WTC11 (cell line): ENCODE measurements around the gene GRIK2. TPM values are rescaled to one million over a fixed set of nuclear protein-coding genes. Genes with fewer than 3 reads are reported as not detected.

ENCODE experiments used
- ATAC-seq: fragments of 200-7000 bp; cut with Tn5 transposase; 2 replicates; pipeline ENCODE4 v1.10.0; 2021; ENCODE audit warnings: mild to moderate bottlenecking, moderate library complexity
- CTCF ChIA-PET: fragments of 300-600 bp; sonication (Branson Sonifier 250); formaldehyde crosslinking; loops from one replicate; lab custom pipeline; 2021; ENCODE audit warnings: antibody characterized with exemption; lab: Charles Lee
- POLR2A ChIA-PET: fragments of 350-600 bp; sonication (Branson Sonifier 250); formaldehyde crosslinking; loops from one replicate; lab custom pipeline; 2021; ENCODE audit warnings: antibody characterized with exemption; lab: Charles Lee
- DNase-seq: peaks from one replicate; pipeline ENCODE4 v3.0.0; 2021; ENCODE audit warnings: low spot score
- H3K27ac Mint-ChIP-seq: 2 replicates; pipeline ENCODE4 v1.8.0; 2021; ENCODE audit warnings: mixed read lengths
- H3K27me3 Mint-ChIP-seq: 2 replicates; pipeline ENCODE4 v1.8.0; 2021; ENCODE audit warnings: low read depth, mild to moderate bottlenecking, moderate library complexity, mixed read lengths
- H3K36me3 Mint-ChIP-seq: 2 replicates; pipeline ENCODE4 v1.8.0; 2021; ENCODE audit warnings: mixed read lengths
- H3K4me1 Mint-ChIP-seq: 2 replicates; pipeline ENCODE4 v1.8.0; 2022; ENCODE audit warnings: mixed read lengths
- H3K4me3 Mint-ChIP-seq: 2 replicates; pipeline ENCODE4 v1.8.0; 2021; ENCODE audit warnings: mild to moderate bottlenecking, moderate library complexity, mixed read lengths
- H3K9me3 Mint-ChIP-seq: 2 replicates; pipeline ENCODE4 v1.8.0; 2021; ENCODE audit warnings: mixed read lengths
- ATF2 ChIP-seq: sonication (generic); formaldehyde crosslinking; IDR thresholded peaks from 2 replicates; pipeline ENCODE4 v1.8.1; 2022; ENCODE audit warnings: low read depth, missing genetic modification reagents, borderline replicate concordance
- ATF6 ChIP-seq: sonication (generic); formaldehyde crosslinking; IDR thresholded peaks from 2 replicates; pipeline ENCODE4 v1.8.1; 2023; ENCODE audit warnings: mild to moderate bottlenecking, missing genetic modification reagents
- CREM ChIP-seq: sonication (generic); formaldehyde crosslinking; IDR thresholded peaks from 2 replicates; pipeline ENCODE4 v1.8.1; 2022; ENCODE audit warnings: mild to moderate bottlenecking, missing genetic modification reagents, moderate library complexity
- ETV6 ChIP-seq: sonication (generic); formaldehyde crosslinking; IDR thresholded peaks from 2 replicates; pipeline ENCODE4 v1.8.1; 2022; ENCODE audit warnings: mild to moderate bottlenecking, missing genetic modification reagents
- FOXJ3 ChIP-seq: sonication (generic); formaldehyde crosslinking; IDR thresholded peaks from 2 replicates; pipeline ENCODE4 v1.9.0; 2021; ENCODE audit warnings: missing genetic modification reagents, mild to moderate bottlenecking, borderline replicate concordance
- GTF2I ChIP-seq: fragments of 250-450 bp; sonication (Bioruptor Pico); conservative IDR thresholded peaks from 2 replicates; pipeline ENCODE4 v1.4.0; 2021; ENCODE audit warnings: mild to moderate bottlenecking
- HMGXB4 ChIP-seq: sonication (generic); formaldehyde crosslinking; IDR thresholded peaks from 2 replicates; pipeline ENCODE4 v1.8.1; 2023; ENCODE audit warnings: mild to moderate bottlenecking, moderate library complexity, missing genetic modification reagents
- IRF1 ChIP-seq: sonication (generic); formaldehyde crosslinking; IDR thresholded peaks from 2 replicates; pipeline ENCODE4 v1.8.0; 2023; ENCODE audit warnings: missing genetic modification reagents
- JAZF1 ChIP-seq: fragments of 250-450 bp; sonication (Bioruptor Pico); IDR thresholded peaks from 2 replicates; pipeline ENCODE4 v1.9.0; 2021; ENCODE audit warnings: moderate library complexity, mild to moderate bottlenecking, inconsistent platforms
- JUN ChIP-seq: sonication (generic); formaldehyde crosslinking; IDR thresholded peaks from 2 replicates; pipeline ENCODE4 v1.8.0; 2023; ENCODE audit warnings: mild to moderate bottlenecking, missing genetic modification reagents
- MXD4 ChIP-seq: fragments of 250-450 bp; sonication (Bioruptor Pico); IDR thresholded peaks from 2 replicates; pipeline ENCODE4 v1.8.0; 2021; ENCODE audit warnings: mild to moderate bottlenecking, moderate library complexity, borderline replicate concordance
- MYBL2 ChIP-seq: sonication (generic); formaldehyde crosslinking; IDR thresholded peaks from 2 replicates; pipeline ENCODE4 v1.8.1; 2023; ENCODE audit warnings: mild to moderate bottlenecking, moderate library complexity, missing genetic modification reagents
- NFE2L1 ChIP-seq: sonication (generic); formaldehyde crosslinking; IDR thresholded peaks from 2 replicates; pipeline ENCODE4 v1.8.1; 2023; ENCODE audit warnings: missing genetic modification reagents
- OVOL2 ChIP-seq: fragments of 250-450 bp; sonication (Bioruptor Pico); IDR thresholded peaks from 2 replicates; pipeline ENCODE4 v1.9.0; 2021; ENCODE audit warnings: mild to moderate bottlenecking, borderline replicate concordance
- PRRX2 ChIP-seq: fragments of 250-450 bp; sonication (Bioruptor Pico); IDR thresholded peaks from 2 replicates; pipeline ENCODE4 v1.8.0; 2021; ENCODE audit warnings: mild to moderate bottlenecking
- RELA ChIP-seq: sonication (generic); formaldehyde crosslinking; IDR thresholded peaks from 2 replicates; pipeline ENCODE4 v1.8.1; 2022; ENCODE audit warnings: missing genetic modification reagents, mild to moderate bottlenecking, borderline replicate concordance
- SMAD4 ChIP-seq: sonication (generic); formaldehyde crosslinking; IDR thresholded peaks from 2 replicates; pipeline ENCODE4 v1.8.0; 2022; ENCODE audit warnings: mild to moderate bottlenecking, missing genetic modification reagents
- SP1 ChIP-seq: sonication (generic); formaldehyde crosslinking; conservative IDR thresholded peaks from 2 replicates; pipeline ENCODE4 v1.8.1; 2022; ENCODE audit warnings: missing genetic modification reagents
- USF2 ChIP-seq: sonication (generic); formaldehyde crosslinking; IDR thresholded peaks from 2 replicates; pipeline ENCODE4 v1.8.1; 2023; ENCODE audit warnings: mild to moderate bottlenecking, missing genetic modification reagents, moderate library complexity
- ZNF232 ChIP-seq: sonication (generic); formaldehyde crosslinking; IDR thresholded peaks from 2 replicates; pipeline ENCODE4 v1.8.0; 2022; ENCODE audit warnings: mild to moderate bottlenecking, missing genetic modification reagents
- ZNF416 ChIP-seq: fragments of 250-450 bp; sonication (Bioruptor Pico); IDR thresholded peaks from 2 replicates; pipeline ENCODE4 v1.9.0; 2021; ENCODE audit warnings: mild to moderate bottlenecking, inconsistent platforms
- ZNF423 ChIP-seq: fragments of 250-450 bp; sonication (Bioruptor Pico); IDR thresholded peaks from 2 replicates; pipeline ENCODE4 v2.1.2; 2022; ENCODE audit warnings: mild to moderate bottlenecking, moderate library complexity
- ZNF671 ChIP-seq: fragments of 250-450 bp; sonication (Bioruptor Pico); IDR thresholded peaks from 2 replicates; pipeline ENCODE4 v1.8.0; 2021; ENCODE audit warnings: mild to moderate bottlenecking
- total RNA-seq: library from RNA; stranded (reverse); gene quantifications from 3 replicates; pipeline ENCODE4 v1.2.3, GENCODE V29; 2021
- TF ChIP-seq, protein P1 (sequence below): sonication (generic); formaldehyde crosslinking; IDR thresholded peaks from 2 replicates; pipeline ENCODE4 v1.8.1; 2022; ENCODE audit warnings: mild to moderate bottlenecking, missing genetic modification reagents, moderate library complexity, borderline replicate concordance

Gene GRIK2
- total RNA-seq, 1 experiment from 2014 or later, result 2.7 TPM

DNA sequence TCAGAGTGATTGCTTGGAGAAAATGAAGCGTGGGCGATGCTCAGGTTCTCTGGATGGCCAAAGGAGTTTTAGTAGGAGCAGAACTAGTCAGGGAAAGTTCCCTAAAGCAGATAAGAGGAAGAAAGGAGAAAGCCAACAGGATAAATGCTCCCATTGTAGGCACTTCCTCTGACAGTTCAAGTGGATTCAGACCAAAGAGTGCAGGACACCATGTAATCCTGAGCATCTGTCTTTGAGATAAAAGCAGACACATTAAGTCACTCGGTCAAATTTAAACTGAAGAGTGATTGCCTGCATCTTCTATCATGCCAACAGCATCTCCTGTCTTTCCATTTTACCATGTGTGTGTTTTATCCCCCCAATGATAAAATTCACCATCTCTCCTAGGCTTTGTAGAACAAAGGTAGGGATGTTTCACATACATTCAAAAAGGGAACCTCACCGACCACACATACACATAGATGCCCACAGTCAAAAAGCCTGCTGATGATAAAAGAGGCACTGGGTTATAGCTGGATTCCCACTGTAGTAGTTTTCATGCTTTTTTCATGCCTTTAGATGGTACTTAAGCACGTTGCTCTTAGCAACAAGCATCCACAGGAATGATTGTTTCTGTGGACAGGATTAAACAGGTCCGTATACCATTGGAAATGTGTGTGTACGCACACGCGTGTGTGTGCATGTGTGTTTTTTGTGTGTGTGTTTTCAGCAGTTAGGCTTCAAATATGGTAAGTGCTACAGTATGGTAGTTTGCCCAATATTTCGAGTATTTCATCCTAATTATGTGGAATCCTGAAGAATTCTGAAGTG lies 7.0 kb downstream of the GRIK2 start:
- ATAC-seq (no peak), DNase-seq (no peak)
- H3K4me3 Mint-ChIP-seq, result peak overlapping the region; percentile 72
- TF ChIP-seq IRF1 (CRISPR knock-in tag) (no peak), ETV6 (CRISPR knock-in tag) (no peak), JUN (CRISPR knock-in tag) (no peak), RELA (CRISPR knock-in tag) (no peak), GTF2I (CRISPR knock-in tag) (no peak), MXD4 (no peak), PRRX2 (CRISPR knock-in tag) (no peak), HMGXB4 (CRISPR knock-in tag) (no peak)
- TF ChIP-seq, protein P1, sequence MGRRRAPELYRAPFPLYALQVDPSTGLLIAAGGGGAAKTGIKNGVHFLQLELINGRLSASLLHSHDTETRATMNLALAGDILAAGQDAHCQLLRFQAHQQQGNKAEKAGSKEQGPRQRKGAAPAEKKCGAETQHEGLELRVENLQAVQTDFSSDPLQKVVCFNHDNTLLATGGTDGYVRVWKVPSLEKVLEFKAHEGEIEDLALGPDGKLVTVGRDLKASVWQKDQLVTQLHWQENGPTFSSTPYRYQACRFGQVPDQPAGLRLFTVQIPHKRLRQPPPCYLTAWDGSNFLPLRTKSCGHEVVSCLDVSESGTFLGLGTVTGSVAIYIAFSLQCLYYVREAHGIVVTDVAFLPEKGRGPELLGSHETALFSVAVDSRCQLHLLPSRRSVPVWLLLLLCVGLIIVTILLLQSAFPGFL, result no peak
- CTCF ChIA-PET, result no interaction called here
- H3K36me3 Mint-ChIP-seq, result no peaks in the 10 kb centered on the region
- H3K4me1 Mint-ChIP-seq, result peaks cover 60% of the 10 kb centered on the region
- peaks cover 49% of the 10 kb centered on the region for H3K27me3 Mint-ChIP-seq
- H3K9me3 Mint-ChIP-seq, result no peaks in the 10 kb centered on the region
- POLR2A ChIA-PET, result no interaction called here
- H3K27ac Mint-ChIP-seq, result no peak overlapping the region

GRCh38 chr6:101401171-101401570 lies 7.7 kb downstream of the GRIK2 start:
- Mint-ChIP-seq H3K9me3 (no peaks in the 10 kb centered on the region), H3K4me3 (peak overlapping the region; percentile 79), H3K27ac (no peak overlapping the region), H3K4me1 (peaks cover 65% of the 10 kb centered on the region), H3K27me3 (peaks cover 47% of the 10 kb centered on the region), H3K36me3 (no peaks in the 10 kb centered on the region)
- DNase-seq (no peak), ATAC-seq (no peak)
- TF ChIP-seq ZNF671 (CRISPR knock-in tag) (no peak), PRRX2 (CRISPR knock-in tag) (no peak), CREM (CRISPR knock-in tag) (no peak), NFE2L1 (CRISPR knock-in tag) (no peak), RELA (CRISPR knock-in tag) (no peak), ATF6 (CRISPR knock-in tag) (no peak), ZNF232 (CRISPR knock-in tag) (no peak), SP1 (CRISPR knock-in tag) (no peak), FOXJ3 (CRISPR knock-in tag) (no peak), OVOL2 (no peak), ZNF423 (no peak), JAZF1 (CRISPR knock-in tag) (no peak), MYBL2 (no peak), ATF2 (CRISPR knock-in tag) (no peak), USF2 (CRISPR knock-in tag) (no peak), HMGXB4 (CRISPR knock-in tag) (no peak), ZNF416 (CRISPR knock-in tag) (no peak), SMAD4 (CRISPR knock-in tag) (no peak)
- ChIA-PET CTCF (no interaction called here), POLR2A (no interaction called here)
